IMR-90 (cell line): Measurements from ENCODE around the gene CCDC32. TPM values are rescaled to one million over a fixed set of nuclear protein-coding genes. Genes with fewer than 3 reads are reported as not detected.

ENCODE experiments used
- ATAC-seq: fragments of 200-7000 bp; cut with Tn5 transposase; 2 replicates; pipeline ENCODE4 v1.9.1; 2020; ENCODE audit warnings: low read depth, mild to moderate bottlenecking, moderate library complexity
- BruUV-seq: library from RNA; stranded (reverse); fragments of 400-500 nt; replicated peaks from 2 replicates; lab custom pipeline; 2021; lab: Mats Ljungman, UMichigan
- CTCF ChIA-PET: fragments of 300-600 bp; formaldehyde crosslinking; extraction: SDS; loops from one replicate; lab custom pipeline; 2021; ENCODE audit warnings: antibody characterized with exemption; lab: Yijun Ruan, JAX
- POLR2A ChIA-PET: fragments of 300-600 bp; sonication (Branson Sonifier 250); formaldehyde crosslinking; loops from one replicate; lab custom pipeline; 2022; ENCODE audit warnings: antibody characterized with exemption; ENCODE audit not compliant: unreplicated experiment; lab: Charles Lee
- DNase-seq: peaks from one replicate; pipeline ENCODE4 v3.0.0; 2013
- H2AFZ ChIP-seq: replicated peaks from 2 replicates; pipeline ENCODE3; 2013; ENCODE audit warnings: low read length, mild to moderate bottlenecking; ENCODE audit not compliant: poor library complexity
- H2AK5ac ChIP-seq: 2 replicates; pipeline ENCODE4 v1.6.1; 2013; ENCODE audit warnings: low read depth, low read length, inconsistent platforms
- H2AK9ac ChIP-seq: replicated peaks from 2 replicates; pipeline ENCODE3; 2013; ENCODE audit warnings: mild to moderate bottlenecking, low read depth, low read length, moderate library complexity; ENCODE audit not compliant: poor library complexity
- H2BK120ac ChIP-seq: 2 replicates; pipeline ENCODE4 v1.6.1; 2013; ENCODE audit warnings: low read depth, low read length, inconsistent platforms
- H2BK15ac ChIP-seq: 3 replicates; pipeline ENCODE4 v1.6.1; 2013; ENCODE audit warnings: low read depth, low read length, inconsistent platforms
- H2BK20ac ChIP-seq: 2 replicates; pipeline ENCODE4 v1.6.1; 2013; ENCODE audit warnings: low read depth, mild to moderate bottlenecking, inconsistent platforms, low read length, moderate library complexity
- H2BK5ac ChIP-seq: 2 replicates; pipeline ENCODE4 v1.6.1; 2013; ENCODE audit warnings: mild to moderate bottlenecking, low read depth, low read length, inconsistent platforms; ENCODE audit not compliant: poor library complexity, severe bottlenecking
- H3K14ac ChIP-seq: replicated peaks from 2 replicates; pipeline ENCODE4 v1.6.1; 2013; ENCODE audit warnings: low read depth, low read length, inconsistent platforms
- H3K18ac ChIP-seq: 2 replicates; pipeline ENCODE4 v1.6.1; 2013; ENCODE audit warnings: low read depth, low read length, control low read depth
- H3K23ac ChIP-seq: 2 replicates; pipeline ENCODE4 v1.6.1; 2013; ENCODE audit warnings: low read depth, low read length, inconsistent platforms
- H3K27ac ChIP-seq: 2 replicates; pipeline ENCODE4 v1.5.1; 2013; ENCODE audit warnings: mild to moderate bottlenecking, control low read depth, low read length; ENCODE audit not compliant: insufficient read depth
- H3K27me3 ChIP-seq: 2 replicates; pipeline ENCODE4 v1.6.1; 2013; ENCODE audit warnings: low read length; ENCODE audit not compliant: control insufficient read depth, insufficient read depth
- H3K36me3 ChIP-seq: 2 replicates; pipeline ENCODE4 v1.6.1; 2013; ENCODE audit warnings: low read length, mixed read lengths; ENCODE audit not compliant: control insufficient read depth, insufficient read depth
- H3K4ac ChIP-seq: 2 replicates; pipeline ENCODE4 v1.6.1; 2013; ENCODE audit warnings: low read depth, low read length, inconsistent platforms
- H3K4me1 ChIP-seq: 2 replicates; pipeline ENCODE4 v1.6.1; 2013; ENCODE audit warnings: low read length, mixed read lengths; ENCODE audit not compliant: control insufficient read depth, insufficient read depth
- H3K4me2 ChIP-seq: 2 replicates; pipeline ENCODE4 v1.6.1; 2013; ENCODE audit warnings: low read depth, mild to moderate bottlenecking, control low read depth, low read length, moderate library complexity
- H3K4me3 ChIP-seq: 2 replicates; pipeline ENCODE4 v1.5.1; 2013; ENCODE audit warnings: low read depth, mild to moderate bottlenecking, control low read depth, low read length, moderate library complexity; ENCODE audit not compliant: insufficient read depth
- H3K56ac ChIP-seq: 2 replicates; pipeline ENCODE4 v1.6.1; 2013; ENCODE audit warnings: low read length, inconsistent platforms; ENCODE audit not compliant: insufficient read depth; ENCODE audit errors: extremely low read depth
- H3K79me1 ChIP-seq, 2 experiments: 2 replicates each; pipeline ENCODE4 v1.6.1; 2013; ENCODE audit warnings: low read length in 2 of 2, inconsistent platforms in 1 of 2, low read depth in 1 of 2
- H3K9ac ChIP-seq: 2 replicates; pipeline ENCODE4 v1.6.1; 2013; ENCODE audit warnings: low read depth, low read length, control low read depth
- H3K9me1 ChIP-seq: 2 replicates; pipeline ENCODE4 v1.6.1; 2013; ENCODE audit warnings: low read length, inconsistent platforms; ENCODE audit not compliant: insufficient read depth
- H3K9me3 ChIP-seq: 2 replicates; pipeline ENCODE4 v1.6.1; 2013; ENCODE audit warnings: low read length; ENCODE audit not compliant: control insufficient read depth, insufficient read depth
- H4K20me1 ChIP-seq: 2 replicates; pipeline ENCODE4 v1.6.1; 2013; ENCODE audit warnings: low read length, inconsistent platforms; ENCODE audit not compliant: insufficient read depth
- H4K5ac ChIP-seq: 2 replicates; pipeline ENCODE4 v1.6.1; 2013; ENCODE audit warnings: mild to moderate bottlenecking, low read depth, low read length, control low read depth
- H4K8ac ChIP-seq, 2 experiments: 2 replicates each; pipeline ENCODE4 v1.6.1; 2013; ENCODE audit warnings: low read depth in 2 of 2, low read length in 2 of 2, control low read depth in 1 of 2, inconsistent platforms in 1 of 2
- H4K91ac ChIP-seq: 2 replicates; pipeline ENCODE4 v1.6.1; 2013; ENCODE audit warnings: low read depth, low read length, inconsistent platforms; ENCODE audit not compliant: insufficient read depth
- FOS ChIP-seq: fragments of 150-350 bp; IDR thresholded peaks from 2 replicates; pipeline ENCODE4 v1.6.1; 2016; ENCODE audit warnings: low read depth, low read length
- MAFK ChIP-seq: IDR thresholded peaks from 2 replicates; pipeline ENCODE4 v1.6.1; 2012; ENCODE audit warnings: low read depth, low read length, improper control_type of control experiment
- NFE2L2 ChIP-seq: fragments of 150-350 bp; IDR thresholded peaks from 2 replicates; pipeline ENCODE4 v1.6.1; 2016; ENCODE audit warnings: low read depth, mild to moderate bottlenecking, low read length
- POLR2A ChIP-seq: IDR thresholded peaks from 2 replicates; pipeline ENCODE4 v1.6.1; 2012; ENCODE audit warnings: mild to moderate bottlenecking, low read depth, low read length
- RAD21 ChIP-seq: IDR thresholded peaks from 2 replicates; pipeline ENCODE4 v1.6.1; 2012; ENCODE audit warnings: low read length, improper control_type of control experiment
- WGBS, 2 experiments: methylation state at CpG; one replicate each; pipeline versions ENCODE4 v1.1.5 to v1.1.7; 2013; ENCODE audit warnings: missing lambda C conversion rate in 2 of 2; ENCODE audit not compliant: insufficient read length in 1 of 2; ENCODE audit errors: extremely low coverage in 2 of 2; 5-methylcytosine and 5-hydroxymethylcytosine counted together
- dilution Hi-C: fragments of 300-500 bp; cut with HindIII; formaldehyde crosslinking; loops from one replicate; pipeline ENCODE4 v1.14.3; 2018; ENCODE audit warnings: low sequenced_read_pairs; ENCODE audit not compliant: unreplicated experiment
- in situ Hi-C: fragments of 300-500 bp; cut with MboI; formaldehyde crosslinking; loops from 3 replicates; pipeline ENCODE4 v1.14.3; 2019; ENCODE audit warnings: low sequenced_read_pairs, inconsistent platforms, mixed read lengths
- intact Hi-C: fragments of 100-400 bp; cut with micrococcal nuclease; formaldehyde crosslinking; loops from 2 replicates; pipeline ENCODE4 v1.10.0; 2022
- polyA plus RNA-seq, 3 experiments: library from polyadenylated mRNA; depleted of rRNA; stranded (reverse); fragments of >200 nt; gene quantifications; 2 replicates each; pipeline ENCODE4 v1.2.3, GENCODE V29; 2012; ENCODE audit warnings: low replicate concordance in 1 of 3
- total RNA-seq: library from RNA; depleted of rRNA; stranded (reverse); fragments of >200 nt; gene quantifications from 2 replicates; pipeline ENCODE4 v1.2.3, GENCODE V29; 2012

The CCDC32 gene
- total and polyA plus RNA-seq, 2 of the 4 experiments (the other 2 are of a cell fraction), result 14.8 to 15.1 TPM

GRCh38 chr15:40565333-40566238 lies 744 bp upstream of the CCDC32 start:
- H4K5ac ChIP-seq, result peak overlapping the region; percentile 65; the same call in 1 of the 2 replicates
- peak overlapping the region; percentile 7 for H2AK9ac ChIP-seq
- H2BK20ac ChIP-seq, result no peak overlapping the region
- no peak overlapping the region for H2BK5ac ChIP-seq
- H2AK5ac ChIP-seq, result no peak overlapping the region
- POLR2A ChIA-PET, result no interaction called here
- no TSS peak for BruUV-seq
- dilution Hi-C loops, result no loop called here
- H4K8ac ChIP-seq, result peak overlapping the region in 1 of 2 experiments; percentile 94; a peak in 2 of 4 replicates
- H3K9me3 ChIP-seq, result no peaks in the 10 kb centered on the region
- H3K27ac ChIP-seq, result no peak overlapping the region
- peak overlapping the region; percentile 97 for H2AFZ ChIP-seq
- in situ Hi-C loops, result no loop called here
- DNase-seq (no peak), ATAC-seq (no peak)
- TF ChIP-seq POLR2A (no peak), MAFK (no peak), FOS (no peak), RAD21 (no peak), NFE2L2 (no peak)
- H3K23ac ChIP-seq, result no peak overlapping the region
- H3K4ac ChIP-seq, result no peak overlapping the region
- H2BK120ac ChIP-seq, result no peak overlapping the region
- no peak overlapping the region for H3K18ac ChIP-seq
- peak overlapping the region; percentile 34; the same call in 1 of the 2 replicates for H3K4me3 ChIP-seq
- H3K27me3 ChIP-seq, result no peaks in the 10 kb centered on the region
- intact Hi-C loops, result no loop called here
- H3K79me1 ChIP-seq, result peaks cover 18 to 38% of the 10 kb centered on the region in 2 experiments
- H3K14ac ChIP-seq, result no peak overlapping the region
- H3K4me1 ChIP-seq, result no peaks in the 10 kb centered on the region; the same call in 1 of the 2 replicates
- H4K91ac ChIP-seq, result no peak overlapping the region
- H2BK15ac ChIP-seq, result no peak overlapping the region
- peaks cover 2% of the 10 kb centered on the region; the same call in 1 of the 2 replicates for H3K36me3 ChIP-seq
- CTCF ChIA-PET, result interaction anchor here (0.6 to 1.7 kb wide), 4 partner anchors 24 to 329 kb away, joined by 3 to 6 read pairs (median 3); no protein-coding TSS in a partner anchor
- no peaks in the 10 kb centered on the region for H3K9me1 ChIP-seq
- H3K4me2 ChIP-seq, result peak overlapping the region; percentile 83
- H3K9ac ChIP-seq, result 0 out of 2 replicates have a peak overlapping the region, but pooled peaks have one; percentile 20
- no peak overlapping the region for H3K56ac ChIP-seq
- WGBS, 2 experiments, result 60% methylated on average over 7 of the region's 20 CpGs; no CpG with 5 or more reads in 1 of the 2 experiments
- no peaks in the 10 kb centered on the region for H4K20me1 ChIP-seq
